Measurements from ENCODE around the gene CRYL1. TPM values are rescaled to one million over a fixed set of nuclear protein-coding genes. Genes with fewer than 3 reads are reported as not detected.

CRYL1 gene
- total RNA-seq, 1 experiment from 2014 or later = 13.4 TPM

- Histone ChIP-seq H3K4me3 (ENCODE audit: low read depth in 2 of 2, low read length in 2 of 2) (no peak overlapping the region), H3K36me3 (ENCODE audit: control insufficient read depth, insufficient read depth, low read length) (no peaks in the 10 kb centered on the region), H3K4me1 (ENCODE audit: control insufficient read depth, insufficient read depth, low read length) (no peaks in the 10 kb centered on the region), H3K27me3 (ENCODE audit: control insufficient read depth, insufficient read depth, low read length) (no peaks in the 10 kb centered on the region), H3K9me3 (ENCODE audit: control insufficient read depth, insufficient read depth, low read depth, low read length) (no peaks in the 10 kb centered on the region), H3K27ac (ENCODE audit: low read length) (no peak overlapping the region)
- no peak for ATAC-seq
- in situ Hi-C loops (cut with HindIII; ENCODE audit: low pct_unique_long_range_greater_than_20kb, low sequenced_read_pairs) (no loop called here), intact Hi-C loops (cut with micrococcal nuclease; ENCODE audit: unreplicated experiment) (no loop called here)
- no peak for DNase-seq (ENCODE audit: low read depth, low spot score)
- no peak for TF ChIP-seq POLR2AphosphoS5 (IDR thresholded peaks at IDR 0.05; ENCODE audit: low read depth, low read length)
- TF ChIP-seq REST (IDR thresholded peaks at IDR 0.05; ENCODE audit: insufficient read depth in 1 of 2, low read depth in 2 of 2, low read length in 1 of 2) = no peak
- TF ChIP-seq CTCF (IDR thresholded peaks at IDR 0.05) = no peak
- CTCF ChIA-PET = no interaction called here
- POLR2A ChIA-PET = no interaction called here
- BruUV-seq (replicated peaks) = no TSS peak
Measured at GRCh38 chr13:20534038-20534608, 8.5 kb upstream of the CRYL1 start.

- intact Hi-C loops (cut with micrococcal nuclease; ENCODE audit: unreplicated experiment) = no loop called here
- DNase-seq (ENCODE audit: low read depth, low spot score) = no peak
- no TSS peak for BruUV-seq (replicated peaks)
- Histone ChIP-seq H3K4me1 (ENCODE audit: control insufficient read depth, insufficient read depth, low read length) (no peaks in the 10 kb centered on the region), H3K9me3 (ENCODE audit: control insufficient read depth, insufficient read depth, low read depth, low read length) (no peaks in the 10 kb centered on the region), H3K36me3 (ENCODE audit: control insufficient read depth, insufficient read depth, low read length) (no peaks in the 10 kb centered on the region), H3K27ac (ENCODE audit: low read length) (no peak overlapping the region), H3K27me3 (ENCODE audit: control insufficient read depth, insufficient read depth, low read length) (no peaks in the 10 kb centered on the region), H3K4me3 (ENCODE audit: low read depth in 2 of 2, low read length in 2 of 2) (no peak overlapping the region)
- in situ Hi-C loops (cut with HindIII; ENCODE audit: low pct_unique_long_range_greater_than_20kb, low sequenced_read_pairs) = no loop called here
- TF ChIP-seq TCF7L2 (IDR thresholded peaks at IDR 0.05; ENCODE audit: low read depth, low read length) (no peak), SIN3A (IDR thresholded peaks at IDR 0.05; ENCODE audit: borderline replicate concordance, insufficient read depth, low read depth, low read length) (no peak), REST (IDR thresholded peaks at IDR 0.05; ENCODE audit: insufficient read depth in 1 of 2, low read depth in 2 of 2, low read length in 1 of 2) (no peak), CTCF (IDR thresholded peaks at IDR 0.05) (no peak)
- CTCF ChIA-PET = no interaction called here
- ATAC-seq = no peak
- POLR2A ChIA-PET = no interaction called here
Measured at GRCh38 chr13:20528452-20528851, 2.8 kb upstream of the CRYL1 start.

All from Panc1 (cell line).